HEK293T (cell line): ENCODE measurements around the gene HOMER2.

Experiments used
- BHLHE40 ChIP-seq: fragments of 450-650 bp; IDR thresholded peaks from 2 replicates; pipeline ENCODE4 v1.6.1; 2016; ENCODE audit warnings: mild to moderate bottlenecking, moderate library complexity, borderline replicate concordance
- ELF4 ChIP-seq: fragments of 450-650 bp; IDR thresholded peaks from 2 replicates; pipeline ENCODE4 v1.6.1; 2017; ENCODE audit warnings: antibody characterized with exemption
- FOXM1 ChIP-seq: fragments of 450-650 bp; IDR thresholded peaks from 2 replicates; pipeline ENCODE4 v1.6.1; 2017; ENCODE audit warnings: mild to moderate bottlenecking, borderline replicate concordance
- NFRKB ChIP-seq: fragments of 450-650 bp; IDR thresholded peaks from 2 replicates; pipeline ENCODE4 v1.6.1; 2016; ENCODE audit warnings: mild to moderate bottlenecking, moderate library complexity
- SUZ12 ChIP-seq: fragments of 450-650 bp; IDR thresholded peaks from 2 replicates; pipeline ENCODE4 v1.6.1; 2016; ENCODE audit warnings: mild to moderate bottlenecking

- TF ChIP-seq BHLHE40 (no peak), NFRKB (no peak), SUZ12 (no peak), FOXM1 (no peak), ELF4 (no peak)
These were observed 6.1 kb upstream of the HOMER2 start for GRCh38 chr15:82958638-82959037.
